Fibroblast of villous mesenchyme (primary cell): ENCODE data around the gene PPFIBP2. TPM values are rescaled to one million over a fixed set of nuclear protein-coding genes. Genes with fewer than 3 reads are reported as not detected.

Source experiments
- DNase-seq: peaks from one replicate; pipeline ENCODE4 v3.0.0-alpha.2; 2010; ENCODE audit warnings: low read depth
- H3K4me3 ChIP-seq: 2 replicates; pipeline ENCODE4 v1.5.1; 2011; ENCODE audit warnings: low read depth, mild to moderate bottlenecking, low read length
- total RNA-seq: library from RNA; depleted of rRNA; stranded (reverse); fragments of >200 nt; gene quantifications from 2 replicates; pipeline ENCODE4 v1.2.3, GENCODE V29; 2012
- TF ChIP-seq, protein P1 (sequence below): IDR thresholded peaks from 2 replicates; pipeline ENCODE4 v1.5.1; 2012; ENCODE audit warnings: low read depth, mild to moderate bottlenecking, low read length; ENCODE audit not compliant: insufficient read depth

The PPFIBP2 gene
- total RNA-seq, 1 donor: 20.3 TPM

DNA sequence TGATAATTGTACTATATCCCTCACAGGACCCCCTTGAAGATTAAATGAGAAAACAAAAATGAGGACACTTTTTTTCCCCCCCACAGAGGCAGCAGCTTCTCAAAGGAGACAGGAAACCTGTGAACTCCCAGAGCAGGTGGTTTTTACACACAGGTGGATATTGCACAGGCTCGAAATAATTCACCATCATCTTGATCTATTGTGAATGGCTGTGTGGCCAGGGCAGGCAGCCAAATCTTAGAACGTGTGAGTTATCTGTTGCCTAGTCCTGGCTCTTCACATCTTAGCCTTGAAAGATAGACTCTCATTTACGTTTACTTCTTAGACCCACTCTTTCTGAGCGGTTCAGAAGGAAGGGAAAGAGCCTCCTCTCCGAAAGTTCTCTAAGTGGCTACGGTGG, 23.5 kb downstream of the PPFIBP2 start:
- DNase-seq: no peak
- TF ChIP-seq, protein P1, sequence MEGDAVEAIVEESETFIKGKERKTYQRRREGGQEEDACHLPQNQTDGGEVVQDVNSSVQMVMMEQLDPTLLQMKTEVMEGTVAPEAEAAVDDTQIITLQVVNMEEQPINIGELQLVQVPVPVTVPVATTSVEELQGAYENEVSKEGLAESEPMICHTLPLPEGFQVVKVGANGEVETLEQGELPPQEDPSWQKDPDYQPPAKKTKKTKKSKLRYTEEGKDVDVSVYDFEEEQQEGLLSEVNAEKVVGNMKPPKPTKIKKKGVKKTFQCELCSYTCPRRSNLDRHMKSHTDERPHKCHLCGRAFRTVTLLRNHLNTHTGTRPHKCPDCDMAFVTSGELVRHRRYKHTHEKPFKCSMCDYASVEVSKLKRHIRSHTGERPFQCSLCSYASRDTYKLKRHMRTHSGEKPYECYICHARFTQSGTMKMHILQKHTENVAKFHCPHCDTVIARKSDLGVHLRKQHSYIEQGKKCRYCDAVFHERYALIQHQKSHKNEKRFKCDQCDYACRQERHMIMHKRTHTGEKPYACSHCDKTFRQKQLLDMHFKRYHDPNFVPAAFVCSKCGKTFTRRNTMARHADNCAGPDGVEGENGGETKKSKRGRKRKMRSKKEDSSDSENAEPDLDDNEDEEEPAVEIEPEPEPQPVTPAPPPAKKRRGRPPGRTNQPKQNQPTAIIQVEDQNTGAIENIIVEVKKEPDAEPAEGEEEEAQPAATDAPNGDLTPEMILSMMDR: no peak
- no peak overlapping the region for H3K4me3 ChIP-seq

DNA sequence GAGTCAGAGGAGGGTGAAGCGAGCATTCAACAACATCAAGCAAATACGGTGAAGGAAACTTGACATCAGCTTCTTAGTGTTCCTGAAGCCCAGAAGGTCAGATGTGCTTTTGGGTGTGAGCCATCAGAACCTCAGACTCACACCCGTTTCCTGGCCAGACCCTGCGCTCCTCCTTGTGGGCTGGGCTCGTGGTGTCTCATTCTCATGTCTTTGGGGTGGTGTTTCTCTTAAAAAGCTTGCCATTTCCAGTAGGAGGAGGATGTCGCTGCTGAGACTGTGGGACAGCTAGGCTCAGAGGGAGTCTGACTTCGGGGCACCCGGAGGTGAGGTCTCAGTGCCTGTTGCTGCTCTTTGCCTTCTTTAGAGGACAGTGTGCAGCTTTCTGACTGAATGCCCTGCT, 24.2 kb downstream of the PPFIBP2 start:
- TF ChIP-seq, protein P1: no peak
- H3K4me3 ChIP-seq: no peak overlapping the region
- DNase-seq: no peak

DNA sequence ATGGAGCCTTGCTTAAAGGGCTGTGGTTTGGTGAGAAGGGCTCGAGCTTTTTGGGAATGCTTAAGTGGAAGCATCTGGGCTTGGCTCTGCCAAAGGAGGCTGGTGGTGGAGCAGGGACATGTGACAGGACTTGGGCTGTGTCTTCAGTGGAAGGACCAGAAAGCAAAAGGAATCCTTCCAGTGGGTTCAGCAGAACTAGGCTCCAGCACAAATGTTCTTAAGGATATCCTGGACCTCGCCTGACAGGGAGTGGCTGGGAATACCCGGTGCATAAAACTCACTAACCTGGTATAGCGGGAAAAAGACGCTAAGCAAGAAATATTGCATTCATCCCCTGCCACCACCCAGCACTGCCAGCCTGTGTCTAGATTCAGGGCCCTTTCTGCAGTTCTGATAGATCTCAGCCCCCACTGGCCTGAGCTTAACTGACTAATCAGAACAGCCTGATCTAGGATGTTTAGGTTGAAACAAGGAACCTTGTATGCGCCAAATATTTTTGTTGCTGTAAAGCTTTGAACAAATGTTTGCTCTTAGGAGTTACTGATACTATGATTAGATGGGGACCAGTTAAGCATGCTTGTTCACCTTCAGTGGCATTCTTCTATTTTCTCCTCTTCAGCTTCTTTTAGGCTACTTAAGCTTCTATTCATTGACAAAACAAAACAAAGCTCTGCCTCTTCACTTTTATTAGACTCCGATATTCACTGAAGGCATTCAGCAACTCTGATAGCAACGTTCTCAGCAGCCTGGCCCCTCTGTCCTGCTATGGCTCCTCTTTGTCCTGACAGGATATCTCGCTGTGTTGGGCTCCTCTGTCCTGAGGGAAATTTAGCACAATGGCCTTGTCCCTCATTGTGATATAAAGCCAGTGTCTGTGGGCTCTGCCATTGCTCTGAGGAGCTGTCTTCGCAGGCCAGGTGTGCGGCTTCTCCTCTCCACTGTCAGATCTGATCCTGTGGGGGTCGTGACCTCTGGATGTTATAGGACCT, 25.0 kb downstream of the PPFIBP2 start:
- no peak overlapping the region for H3K4me3 ChIP-seq
- no peak for DNase-seq
- TF ChIP-seq, protein P1: no peak

DNA sequence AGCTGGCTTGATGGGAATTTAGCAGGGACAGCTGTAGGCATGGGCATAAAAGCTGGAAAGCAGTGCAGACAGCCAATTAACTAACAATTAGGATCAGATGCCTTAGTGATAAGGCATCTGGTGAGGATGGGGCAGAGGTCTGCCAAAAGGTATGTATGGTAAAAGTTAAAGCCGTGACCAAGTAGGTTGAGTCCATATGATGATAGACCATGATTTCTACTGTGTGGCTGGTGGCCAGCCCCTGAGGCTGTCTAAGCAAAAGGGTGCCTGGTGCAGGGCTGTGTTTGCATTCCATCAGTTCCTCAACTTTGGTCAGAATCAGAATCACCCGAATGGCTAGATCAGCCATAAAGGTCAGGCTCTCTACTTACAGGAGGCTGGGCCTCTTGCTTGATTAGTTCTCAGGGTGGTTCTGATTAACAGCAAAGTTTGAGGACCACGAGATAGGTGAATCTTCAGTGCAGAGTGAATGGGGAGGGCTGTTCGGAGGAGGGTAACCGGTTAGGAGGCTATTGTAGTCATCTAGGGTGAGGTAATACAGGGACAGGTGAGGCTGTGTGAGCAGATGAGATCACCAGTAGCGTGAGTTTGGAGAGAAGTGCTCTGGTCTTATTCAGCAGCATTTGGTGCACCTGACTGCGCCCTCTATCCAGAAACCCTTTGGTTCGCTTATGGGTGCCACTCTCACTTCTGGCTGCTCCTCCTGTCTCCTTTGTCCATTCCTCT, 27.2 kb downstream of the PPFIBP2 start:
- TF ChIP-seq, protein P1: no peak
- H3K4me3 ChIP-seq: no peak overlapping the region
- DNase-seq: no peak

DNA sequence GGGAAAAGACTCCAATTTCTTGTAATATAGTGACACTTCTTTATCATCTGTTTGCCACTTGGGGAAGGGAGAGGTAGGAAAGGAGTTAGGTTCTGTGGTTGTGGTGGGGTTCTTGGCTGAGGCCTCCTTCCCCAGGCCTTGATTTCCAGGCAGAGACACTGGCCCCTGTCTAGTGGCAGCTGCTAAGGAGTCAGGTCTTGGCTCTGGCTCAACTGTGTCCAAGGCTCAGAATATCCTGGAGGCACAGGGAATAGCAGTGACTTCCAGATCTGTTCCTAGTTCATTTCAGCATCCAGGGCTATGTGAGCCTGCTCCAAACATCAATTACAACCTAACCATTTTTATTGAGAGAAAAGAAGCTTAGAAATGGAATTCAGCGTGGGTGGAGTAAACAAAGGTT, 29.5 kb downstream of the PPFIBP2 start:
- DNase-seq: no peak
- H3K4me3 ChIP-seq: no peak overlapping the region
- TF ChIP-seq, protein P1: no peak

DNA sequence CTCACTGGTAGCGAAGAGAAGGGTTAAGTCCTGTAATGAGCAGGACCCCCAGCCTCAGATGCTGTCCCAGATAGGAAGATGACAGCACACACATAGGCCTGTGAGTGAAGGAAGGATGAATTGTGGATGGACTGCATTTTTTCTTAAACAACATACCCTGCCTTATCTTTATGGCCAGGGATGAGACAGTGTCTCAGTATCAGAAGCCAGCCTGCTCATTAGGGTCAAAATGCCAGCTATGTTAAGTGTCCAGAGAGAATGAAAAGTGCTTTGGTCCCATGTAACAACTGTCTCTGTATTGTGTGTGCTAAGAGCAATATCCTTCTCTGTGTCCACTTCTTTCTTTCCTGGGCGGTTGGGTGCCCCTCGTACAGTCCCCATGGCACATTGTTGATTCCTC, 30.2 kb downstream of the PPFIBP2 start:
- H3K4me3 ChIP-seq: no peak overlapping the region
- no peak for DNase-seq
- TF ChIP-seq, protein P1: no peak
